ENCODE measurements around the gene F5. TPM values are rescaled to one million over a fixed set of nuclear protein-coding genes. Genes with fewer than 3 reads are reported as not detected.

Gene F5
- polyA plus RNA-seq, 4 donors = under 0.01 to 2.5 (median 0.36) TPM; not detected in 1

DNA sequence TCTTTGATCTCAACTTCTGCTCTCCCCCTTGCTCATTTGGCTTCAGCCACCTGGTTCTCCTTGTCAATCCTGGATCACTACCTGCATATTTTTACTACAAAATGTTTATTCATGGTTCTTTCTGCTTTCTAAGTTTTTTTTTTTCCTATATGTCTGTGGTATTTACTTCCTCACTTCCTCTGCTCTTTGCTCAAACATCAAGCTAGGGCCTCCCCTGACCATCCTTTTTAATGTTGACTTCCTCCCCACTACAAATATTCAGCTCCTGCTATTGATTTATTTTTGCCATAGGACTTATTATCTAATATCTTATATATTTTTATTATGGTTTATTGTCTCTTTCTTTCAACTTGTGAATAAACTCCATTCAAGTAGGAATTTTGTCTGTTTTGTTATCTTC is 86.5 kb downstream of the F5 start:
- H3K9me3 ChIP-seq (ENCODE audit: control insufficient read depth in 2 of 2, insufficient read depth in 1 of 2, low read depth in 1 of 2, low read length in 1 of 2) = no peaks in the 10 kb centered on the region
- H3K4me1 ChIP-seq (ENCODE audit: control insufficient read depth in 3 of 3, insufficient read depth in 2 of 3, low read depth in 1 of 3, low read length in 2 of 3) = no peaks in the 10 kb centered on the region
- no peaks in the 10 kb centered on the region for H3K36me3 ChIP-seq (ENCODE audit: control insufficient read depth in 3 of 3, insufficient read depth in 2 of 3, low read depth in 1 of 3, low read length in 3 of 3)
- FAIRE-seq (no peak), DNase-seq (no peak)
- no peak overlapping the region for H3K27ac ChIP-seq (ENCODE audit: low read depth in 1 of 3, low read length in 2 of 3)
- no peaks in the 10 kb centered on the region for H3K27me3 ChIP-seq (ENCODE audit: control insufficient read depth in 3 of 3, insufficient read depth in 3 of 3, low read length in 3 of 3)
- H3K4me3 ChIP-seq (ENCODE audit: low read depth in 1 of 3, low read length in 3 of 3) = no peak overlapping the region

- FAIRE-seq = no peak
These were observed 89.0 kb downstream of the F5 start for GRCh38 chr1:169497317-169497716.

DNA sequence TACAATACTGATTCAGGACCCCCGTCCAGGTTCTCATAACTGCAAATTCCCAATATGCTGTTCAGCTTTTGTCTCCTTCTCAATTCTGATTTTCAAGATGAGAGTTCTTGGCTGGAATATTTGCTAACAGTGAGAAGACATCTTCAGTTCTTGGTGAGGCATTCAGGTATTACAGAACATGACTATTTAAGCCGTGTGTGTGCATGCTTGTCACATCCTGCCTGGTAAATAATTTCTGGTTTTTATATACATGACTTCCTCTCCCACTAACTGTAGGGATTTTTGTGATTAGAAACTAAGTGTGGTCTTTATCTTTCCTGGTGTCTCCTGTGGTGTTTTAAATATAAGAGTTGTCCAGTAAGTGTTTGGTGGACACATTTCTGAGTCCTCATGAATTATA is 90.4 kb downstream of the F5 start:
- Histone ChIP-seq H3K27me3 (ENCODE audit: control insufficient read depth in 3 of 3, insufficient read depth in 3 of 3, low read length in 3 of 3) (no peaks in the 10 kb centered on the region), H3K4me3 (ENCODE audit: low read depth in 1 of 3, low read length in 3 of 3) (no peak overlapping the region), H3K36me3 (ENCODE audit: control insufficient read depth in 3 of 3, insufficient read depth in 2 of 3, low read depth in 1 of 3, low read length in 3 of 3) (no peaks in the 10 kb centered on the region), H3K9me3 (ENCODE audit: control insufficient read depth in 2 of 2, insufficient read depth in 1 of 2, low read depth in 1 of 2, low read length in 1 of 2) (no peaks in the 10 kb centered on the region), H3K4me1 (ENCODE audit: control insufficient read depth in 3 of 3, insufficient read depth in 2 of 3, low read depth in 1 of 3, low read length in 2 of 3) (no peaks in the 10 kb centered on the region), H3K27ac (ENCODE audit: low read depth in 1 of 3, low read length in 2 of 3) (no peak overlapping the region)
- WGBS, 3 donors = 64 to 84% (median 74%) methylated on average over 2 of the region's 2 CpGs
- DNase-seq = no peak
- FAIRE-seq = no peak

More at GRCh38 chr1:169497317-169497716, 89.0 kb downstream of the F5 start:
- Histone ChIP-seq H3K4me1 (ENCODE audit: control insufficient read depth in 3 of 3, insufficient read depth in 2 of 3, low read depth in 1 of 3, low read length in 2 of 3) (no peaks in the 10 kb centered on the region), H3K27ac (ENCODE audit: low read depth in 1 of 3, low read length in 2 of 3) (no peak overlapping the region), H3K4me3 (ENCODE audit: low read depth in 1 of 3, low read length in 3 of 3) (no peak overlapping the region), H3K27me3 (ENCODE audit: control insufficient read depth in 3 of 3, insufficient read depth in 3 of 3, low read length in 3 of 3) (no peaks in the 10 kb centered on the region), H3K36me3 (ENCODE audit: control insufficient read depth in 3 of 3, insufficient read depth in 2 of 3, low read depth in 1 of 3, low read length in 3 of 3) (no peaks in the 10 kb centered on the region), H3K9me3 (ENCODE audit: control insufficient read depth in 2 of 2, insufficient read depth in 1 of 2, low read depth in 1 of 2, low read length in 1 of 2) (no peaks in the 10 kb centered on the region)
- WGBS, 3 donors = 79 to 86% (median 84%) methylated on average over 2 of the region's 2 CpGs
- DNase-seq = no peak

- FAIRE-seq (no peak), DNase-seq (no peak)
- Histone ChIP-seq H3K4me3 (ENCODE audit: low read depth in 1 of 3, low read length in 3 of 3) (no peak overlapping the region), H3K36me3 (ENCODE audit: control insufficient read depth in 3 of 3, insufficient read depth in 2 of 3, low read depth in 1 of 3, low read length in 3 of 3) (no peaks in the 10 kb centered on the region), H3K27me3 (ENCODE audit: control insufficient read depth in 3 of 3, insufficient read depth in 3 of 3, low read length in 3 of 3) (no peaks in the 10 kb centered on the region), H3K4me1 (ENCODE audit: control insufficient read depth in 3 of 3, insufficient read depth in 2 of 3, low read depth in 1 of 3, low read length in 2 of 3) (no peaks in the 10 kb centered on the region), H3K9me3 (ENCODE audit: control insufficient read depth in 2 of 2, insufficient read depth in 1 of 2, low read depth in 1 of 2, low read length in 1 of 2) (no peaks in the 10 kb centered on the region), H3K27ac (ENCODE audit: low read depth in 1 of 3, low read length in 2 of 3) (no peak overlapping the region)
These were observed 91.1 kb downstream of the F5 start for GRCh38 chr1:169495046-169495775.

DNA sequence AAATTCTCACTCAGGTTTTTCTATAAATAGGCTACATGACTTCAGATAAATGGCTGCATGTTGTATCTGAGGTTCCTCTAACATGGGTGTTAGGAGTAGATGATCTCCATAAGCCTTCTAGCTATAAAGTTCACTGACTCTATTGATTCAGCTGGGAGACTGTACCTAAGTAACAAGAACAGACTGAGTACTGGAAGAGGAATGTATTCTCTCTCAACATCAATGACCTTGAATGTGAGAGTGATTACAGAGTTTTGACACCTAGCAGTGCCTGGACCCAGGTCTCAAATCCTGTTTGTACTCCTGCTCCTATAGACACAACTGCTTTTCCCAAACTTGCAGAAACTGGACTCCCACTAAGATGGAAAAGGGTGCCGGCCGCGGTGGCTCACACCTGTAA is 91.9 kb downstream of the F5 start:
- Histone ChIP-seq H3K27me3 (ENCODE audit: control insufficient read depth in 3 of 3, insufficient read depth in 3 of 3, low read length in 3 of 3) (no peaks in the 10 kb centered on the region), H3K9me3 (ENCODE audit: control insufficient read depth in 2 of 2, insufficient read depth in 1 of 2, low read depth in 1 of 2, low read length in 1 of 2) (no peaks in the 10 kb centered on the region), H3K27ac (ENCODE audit: low read depth in 1 of 3, low read length in 2 of 3) (no peak overlapping the region), H3K36me3 (ENCODE audit: control insufficient read depth in 3 of 3, insufficient read depth in 2 of 3, low read depth in 1 of 3, low read length in 3 of 3) (no peaks in the 10 kb centered on the region), H3K4me1 (ENCODE audit: control insufficient read depth in 3 of 3, insufficient read depth in 2 of 3, low read depth in 1 of 3, low read length in 2 of 3) (no peaks in the 10 kb centered on the region), H3K4me3 (ENCODE audit: low read depth in 1 of 3, low read length in 3 of 3) (no peak overlapping the region)
- DNase-seq = no peak
- WGBS, 3 donors = 96 to 98% (median 96%) methylated on average over 3 of the region's 3 CpGs
- no peak for FAIRE-seq

DNA sequence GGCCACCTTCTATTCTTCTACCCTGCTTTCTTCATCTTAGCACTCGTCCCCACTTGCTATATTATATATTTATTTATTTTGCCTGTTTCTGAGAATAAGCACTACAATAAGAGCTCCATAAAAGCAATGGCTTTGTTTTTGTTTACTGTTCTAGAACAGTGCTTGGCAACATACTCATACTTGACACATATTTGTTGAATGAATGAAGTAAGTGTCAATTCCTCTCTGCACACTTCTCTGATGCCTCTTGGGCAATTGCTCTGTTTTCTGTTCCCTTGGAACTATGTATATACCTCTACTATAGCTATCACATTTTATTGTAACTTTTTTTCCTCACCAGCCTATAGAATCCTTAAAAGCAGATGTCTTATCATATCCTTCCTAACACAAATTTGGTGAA is 93.0 kb downstream of the F5 start:
- 87 to 97% (median 89%) methylated on average over 1 of the region's 1 CpG for WGBS, 3 donors
- H3K27ac ChIP-seq (ENCODE audit: low read depth in 1 of 3, low read length in 2 of 3) = no peak overlapping the region
- no peaks in the 10 kb centered on the region for H3K4me1 ChIP-seq (ENCODE audit: control insufficient read depth in 3 of 3, insufficient read depth in 2 of 3, low read depth in 1 of 3, low read length in 2 of 3)
- no peaks in the 10 kb centered on the region for H3K9me3 ChIP-seq (ENCODE audit: control insufficient read depth in 2 of 2, insufficient read depth in 1 of 2, low read depth in 1 of 2, low read length in 1 of 2)
- FAIRE-seq = no peak
- H3K4me3 ChIP-seq (ENCODE audit: low read depth in 1 of 3, low read length in 3 of 3) = no peak overlapping the region
- no peaks in the 10 kb centered on the region for H3K27me3 ChIP-seq (ENCODE audit: control insufficient read depth in 3 of 3, insufficient read depth in 3 of 3, low read length in 3 of 3)
- DNase-seq = no peak
- no peaks in the 10 kb centered on the region for H3K36me3 ChIP-seq (ENCODE audit: control insufficient read depth in 3 of 3, insufficient read depth in 2 of 3, low read depth in 1 of 3, low read length in 3 of 3)

DNA sequence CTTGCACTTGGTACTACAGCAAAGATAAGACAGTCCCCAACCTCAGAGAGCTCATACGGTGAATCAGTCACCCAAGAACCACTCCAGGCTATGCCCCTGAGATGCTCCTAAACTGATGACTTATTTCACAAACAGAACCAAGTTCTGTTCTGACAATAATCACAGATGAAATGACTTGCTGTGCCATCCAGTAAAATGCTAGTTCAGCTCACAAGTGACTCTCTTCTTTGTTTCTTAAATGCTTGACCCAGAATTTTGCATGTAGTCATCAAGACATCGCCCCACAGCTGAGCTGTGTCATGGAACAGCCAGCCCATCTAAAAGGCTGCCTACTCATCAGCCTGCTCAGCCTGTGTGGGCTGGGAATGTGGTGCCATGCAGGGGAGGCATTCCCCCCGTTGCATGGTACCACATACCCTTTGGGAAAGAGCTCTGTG is 94.4 kb downstream of the F5 start:
- DNase-seq (no peak), FAIRE-seq (no peak)
- WGBS, 3 donors = 74 to 85% (median 76%) methylated on average over 3 of the region's 3 CpGs
- H3K4me3 ChIP-seq (ENCODE audit: low read depth in 1 of 3, low read length in 3 of 3) = no peak overlapping the region
- H3K9me3 ChIP-seq (ENCODE audit: control insufficient read depth in 2 of 2, insufficient read depth in 1 of 2, low read depth in 1 of 2, low read length in 1 of 2) = no peaks in the 10 kb centered on the region
- no peak overlapping the region for H3K27ac ChIP-seq (ENCODE audit: low read depth in 1 of 3, low read length in 2 of 3)
- no peaks in the 10 kb centered on the region for H3K36me3 ChIP-seq (ENCODE audit: control insufficient read depth in 3 of 3, insufficient read depth in 2 of 3, low read depth in 1 of 3, low read length in 3 of 3)
- H3K4me1 ChIP-seq (ENCODE audit: control insufficient read depth in 3 of 3, insufficient read depth in 2 of 3, low read depth in 1 of 3, low read length in 2 of 3) = peaks cover 0 to 6% (median 3%) of the 10 kb centered on the region in 3 donors
- H3K27me3 ChIP-seq (ENCODE audit: control insufficient read depth in 3 of 3, insufficient read depth in 3 of 3, low read length in 3 of 3) = no peaks in the 10 kb centered on the region

DNA sequence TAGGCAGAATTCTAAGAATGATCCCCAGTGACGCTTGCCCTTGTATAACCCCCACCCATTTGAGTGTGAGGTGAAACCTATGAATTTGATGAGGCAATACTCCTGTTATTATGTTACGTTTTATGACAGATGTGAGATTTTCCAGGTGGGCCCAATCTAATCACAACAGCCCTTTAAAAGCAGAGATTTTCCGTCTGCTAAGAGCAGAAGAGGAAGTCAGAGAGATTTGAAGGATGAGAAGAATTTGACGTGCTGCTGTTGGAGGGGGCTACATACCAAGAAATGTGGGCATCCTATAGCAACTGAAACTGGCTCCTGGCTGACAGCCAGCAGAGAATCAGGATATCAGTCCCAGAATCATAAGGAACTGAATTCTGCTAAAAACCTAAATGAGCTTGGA is 98.1 kb downstream of the F5 start:
- FAIRE-seq = no peak
- no peak for DNase-seq
- Histone ChIP-seq H3K36me3 (ENCODE audit: control insufficient read depth in 3 of 3, insufficient read depth in 2 of 3, low read depth in 1 of 3, low read length in 3 of 3) (no peaks in the 10 kb centered on the region), H3K4me3 (ENCODE audit: low read depth in 1 of 3, low read length in 3 of 3) (no peak overlapping the region), H3K27ac (ENCODE audit: low read depth in 1 of 3, low read length in 2 of 3) (no peak overlapping the region), H3K4me1 (ENCODE audit: control insufficient read depth in 3 of 3, insufficient read depth in 2 of 3, low read depth in 1 of 3, low read length in 2 of 3) (peaks cover 0 to 24% (median 3%) of the 10 kb centered on the region in 3 donors), H3K9me3 (ENCODE audit: control insufficient read depth in 2 of 2, insufficient read depth in 1 of 2, low read depth in 1 of 2, low read length in 1 of 2) (no peaks in the 10 kb centered on the region), H3K27me3 (ENCODE audit: control insufficient read depth in 3 of 3, insufficient read depth in 3 of 3, low read length in 3 of 3) (no peaks in the 10 kb centered on the region)
- 78 to 85% (median 80%) methylated on average over 4 of the region's 4 CpGs for WGBS, 3 donors

GRCh38 chr1:169487561-169487960 is 98.7 kb downstream of the F5 start:
- FAIRE-seq = no peak
- H3K36me3 ChIP-seq (ENCODE audit: control insufficient read depth in 3 of 3, insufficient read depth in 2 of 3, low read depth in 1 of 3, low read length in 3 of 3) = no peaks in the 10 kb centered on the region
- no peak overlapping the region for H3K4me3 ChIP-seq (ENCODE audit: low read depth in 1 of 3, low read length in 3 of 3)
- WGBS, 3 donors = 88 to 92% (median 91%) methylated on average over 16 of the region's 16 CpGs
- peaks cover 0 to 28% (median 3%) of the 10 kb centered on the region in 3 donors for H3K4me1 ChIP-seq (ENCODE audit: control insufficient read depth in 3 of 3, insufficient read depth in 2 of 3, low read depth in 1 of 3, low read length in 2 of 3)
- H3K27ac ChIP-seq (ENCODE audit: low read depth in 1 of 3, low read length in 2 of 3) = no peak overlapping the region
- no peak for DNase-seq
- no peaks in the 10 kb centered on the region for H3K27me3 ChIP-seq (ENCODE audit: control insufficient read depth in 3 of 3, insufficient read depth in 3 of 3, low read length in 3 of 3)
- no peaks in the 10 kb centered on the region for H3K9me3 ChIP-seq (ENCODE audit: control insufficient read depth in 2 of 2, insufficient read depth in 1 of 2, low read depth in 1 of 2, low read length in 1 of 2)
